Kidney capillary endothelial cell (primary cell): Measurements from ENCODE around the gene PGAP6.
"Not testable (repeated sequence)": the region's sequence is repeated elsewhere in the genome, so short reads cannot be mapped to it uniquely, and the experiment has no call there.

Experiments used
- DNase-seq: peaks from one replicate; pipeline ENCODE4 v3.0.0-alpha.2; 2018; ENCODE audit warnings: low spot score

PGAP6 gene

DNA sequence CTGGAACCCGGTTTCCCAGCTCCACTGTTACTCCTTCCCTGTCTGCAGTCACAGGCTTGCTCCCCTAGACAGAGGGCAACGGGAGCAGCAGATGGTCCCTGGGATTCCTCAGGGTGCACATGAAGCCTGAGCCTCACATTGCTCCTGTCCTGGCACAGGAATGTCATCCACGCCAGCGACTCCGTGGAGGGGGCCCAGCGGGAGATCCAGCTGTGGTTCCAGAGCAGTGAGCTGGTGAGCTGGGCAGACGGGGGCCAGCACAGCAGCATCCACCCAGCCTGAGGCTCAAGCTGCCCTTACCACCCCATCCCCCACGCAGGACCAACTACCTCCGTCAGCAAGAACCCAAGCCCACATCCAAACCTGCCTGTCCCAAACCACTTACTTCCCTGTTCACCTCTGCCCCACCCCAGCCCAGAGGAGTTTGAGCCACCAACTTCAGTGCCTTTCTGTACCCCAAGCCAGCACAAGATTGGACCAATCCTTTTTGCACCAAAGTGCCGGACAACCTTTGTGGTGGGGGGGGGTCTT, 18.3 kb upstream of the PGAP6 start:
- DNase-seq: no peak

DNA sequence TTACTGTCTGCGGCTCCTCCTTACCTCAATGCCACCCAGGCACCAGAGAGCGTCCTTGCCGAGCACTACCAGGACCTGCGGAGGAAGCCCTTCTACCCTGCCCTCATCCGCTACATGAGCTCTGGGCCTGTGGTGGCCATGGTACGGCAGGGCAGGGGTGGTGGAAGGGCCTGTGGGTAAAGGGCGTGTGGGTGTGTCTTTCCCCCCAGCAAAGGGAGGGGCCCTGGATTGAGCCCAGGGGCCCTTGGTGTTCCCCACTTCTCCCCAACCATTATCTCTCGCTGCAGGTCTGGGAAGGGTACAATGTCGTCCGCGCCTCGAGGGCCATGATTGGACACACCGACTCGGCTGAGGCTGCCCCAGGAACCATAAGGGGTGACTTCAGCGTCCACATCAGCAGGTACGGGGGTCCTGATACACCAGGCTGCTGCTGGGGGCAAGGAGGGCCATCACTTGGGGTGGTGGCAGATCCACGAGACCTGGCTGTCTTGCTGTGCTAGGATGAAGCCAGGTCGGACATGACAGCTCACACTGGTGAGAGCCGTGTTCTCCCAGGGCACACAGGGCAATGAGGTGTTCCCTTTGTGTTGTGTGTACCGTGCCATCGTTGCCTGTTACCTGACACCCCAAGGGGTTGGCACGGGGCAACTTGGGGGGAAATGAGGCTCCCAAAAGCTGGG, 17.7 kb upstream of the PGAP6 start:
- DNase-seq: no peak

- DNase-seq: no peak
Measured at GRCh38 chr16:398561-399339, 17.0 kb upstream of the PGAP6 start.

- DNase-seq: no peak
Measured at GRCh38 chr16:397736-398332, 16.1 kb upstream of the PGAP6 start.

- DNase-seq: no peak
Measured at GRCh38 chr16:397135-397661, 15.4 kb upstream of the PGAP6 start, which contains the start of gene NME4. Gene NME4, plus strand, starts transcription at chr16:397199. Its CDS starts 24 bp downstream, at chr16:397223.

- no peak for DNase-seq
Measured at GRCh38 chr16:396605-397004, 14.8 kb upstream of the PGAP6 start.

DNA sequence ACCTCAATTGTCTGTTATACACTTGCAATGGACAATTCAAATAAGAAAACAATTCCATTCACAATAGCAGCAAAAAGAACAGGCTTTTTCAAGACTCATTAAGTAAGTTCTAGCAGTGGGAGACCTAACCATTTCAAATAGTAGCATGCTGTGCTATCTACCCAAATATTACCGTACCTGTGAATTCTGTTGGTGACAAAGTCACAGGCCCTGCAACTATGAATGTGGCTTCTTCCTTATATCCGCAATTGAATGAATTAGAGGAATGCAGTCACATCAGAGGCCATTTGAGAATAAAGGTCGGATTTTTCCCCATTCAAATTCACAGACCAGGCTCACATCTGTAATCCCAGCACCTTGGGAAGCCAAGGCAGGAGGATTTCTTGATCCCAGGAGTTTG, 14.4 kb upstream of the PGAP6 start:
- no peak for DNase-seq

DNA sequence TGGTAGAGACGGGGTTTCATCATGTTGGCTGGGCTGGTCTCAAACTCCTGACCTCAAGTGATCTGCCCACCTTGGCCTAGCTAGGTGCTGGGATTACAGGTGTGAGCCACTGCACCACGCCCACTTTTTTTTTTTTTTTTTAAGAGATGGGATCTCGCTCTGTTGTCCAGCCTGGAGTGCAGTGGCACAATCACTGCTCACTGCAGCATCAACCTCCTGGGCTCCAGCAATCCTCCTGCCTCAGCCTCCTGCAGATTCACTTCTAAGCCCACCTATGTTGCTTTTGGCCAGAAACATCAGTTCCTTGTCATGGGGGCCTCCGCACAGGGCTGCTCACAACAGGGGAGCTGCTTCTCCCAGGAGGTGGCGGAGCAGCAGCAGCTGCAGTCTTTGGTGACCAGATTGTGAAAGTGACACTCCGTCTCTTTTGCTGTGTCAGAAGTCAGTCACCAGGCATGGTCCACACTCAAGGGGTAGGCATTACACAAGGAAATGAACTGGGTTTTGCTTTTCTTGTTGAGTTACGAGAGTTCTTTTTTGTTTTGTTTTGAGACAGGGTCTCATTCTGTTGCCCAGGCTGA, 10.8 kb upstream of the PGAP6 start:
- no peak for DNase-seq

DNA sequence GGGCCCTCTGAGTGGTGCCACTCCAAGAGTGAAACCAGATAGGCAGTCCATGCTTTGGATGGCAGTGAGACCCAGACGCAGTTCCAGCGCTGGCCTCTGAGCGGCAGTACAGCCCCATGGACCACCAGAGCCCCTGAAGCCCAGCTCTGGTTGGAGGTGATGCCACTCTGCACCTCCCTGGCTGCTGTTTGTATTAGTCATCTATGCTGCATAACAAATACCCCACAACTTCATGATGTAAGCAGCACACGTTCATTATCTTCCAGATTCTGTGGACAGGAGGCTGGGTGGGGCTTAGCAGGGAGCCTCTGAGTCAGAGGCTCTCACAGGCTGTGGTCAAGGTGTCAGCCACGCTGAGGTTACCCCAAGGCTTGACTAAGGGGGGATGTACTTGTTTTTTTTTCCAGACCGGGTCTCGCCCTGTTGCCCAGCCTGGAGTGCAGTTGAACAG, 10.1 kb upstream of the PGAP6 start:
- peak; percentile 70 for DNase-seq

GRCh38 chr16:389352-389751, 7.6 kb upstream of the PGAP6 start:
- DNase-seq: no peak

DNA sequence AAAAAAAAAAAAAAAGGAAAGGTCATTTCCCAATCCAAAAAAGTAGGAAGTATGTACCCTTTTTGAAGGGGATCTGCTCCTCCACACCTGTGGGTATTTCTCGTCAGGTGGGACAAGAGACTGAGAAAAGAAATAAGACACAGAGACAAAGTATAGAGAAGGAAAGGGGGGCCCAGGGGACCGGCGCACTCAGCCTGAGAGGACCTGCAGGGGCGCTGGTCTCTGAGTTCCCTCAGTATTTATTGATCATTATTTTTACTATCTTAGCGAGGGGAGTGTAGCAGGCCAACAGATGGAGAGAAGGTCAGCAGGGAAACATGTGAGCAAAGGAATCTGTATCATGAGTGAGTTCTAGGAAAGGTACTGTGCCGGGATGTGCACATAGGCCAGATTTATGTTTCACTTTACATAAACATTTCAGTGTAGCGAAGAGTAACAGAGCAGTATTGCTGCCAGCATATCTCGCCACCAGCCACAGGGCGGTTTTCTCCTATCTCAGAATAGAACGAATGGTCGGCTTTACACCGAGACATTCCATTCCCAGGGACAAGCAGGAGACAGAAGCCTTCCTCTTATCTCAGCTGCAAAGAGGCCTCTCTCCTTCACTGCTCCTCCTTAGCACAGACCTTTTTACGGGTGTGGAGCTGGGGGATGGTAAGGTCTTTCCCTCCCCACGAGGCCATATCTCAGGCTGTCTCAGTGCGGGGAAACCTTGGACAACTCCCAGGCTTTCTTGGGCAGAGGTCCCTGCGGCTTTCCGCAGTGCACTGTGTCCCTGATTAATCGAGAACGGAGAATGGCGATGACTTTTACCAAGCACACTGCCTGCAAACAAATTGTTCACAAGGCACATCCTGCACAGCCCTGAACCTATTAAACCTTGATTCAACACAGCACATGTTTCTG, 6.2 kb upstream of the PGAP6 start:
- not testable (repeated sequence) for DNase-seq

GRCh38 chr16:386641-387156, 4.9 kb upstream of the PGAP6 start:
- no peak for DNase-seq

DNA sequence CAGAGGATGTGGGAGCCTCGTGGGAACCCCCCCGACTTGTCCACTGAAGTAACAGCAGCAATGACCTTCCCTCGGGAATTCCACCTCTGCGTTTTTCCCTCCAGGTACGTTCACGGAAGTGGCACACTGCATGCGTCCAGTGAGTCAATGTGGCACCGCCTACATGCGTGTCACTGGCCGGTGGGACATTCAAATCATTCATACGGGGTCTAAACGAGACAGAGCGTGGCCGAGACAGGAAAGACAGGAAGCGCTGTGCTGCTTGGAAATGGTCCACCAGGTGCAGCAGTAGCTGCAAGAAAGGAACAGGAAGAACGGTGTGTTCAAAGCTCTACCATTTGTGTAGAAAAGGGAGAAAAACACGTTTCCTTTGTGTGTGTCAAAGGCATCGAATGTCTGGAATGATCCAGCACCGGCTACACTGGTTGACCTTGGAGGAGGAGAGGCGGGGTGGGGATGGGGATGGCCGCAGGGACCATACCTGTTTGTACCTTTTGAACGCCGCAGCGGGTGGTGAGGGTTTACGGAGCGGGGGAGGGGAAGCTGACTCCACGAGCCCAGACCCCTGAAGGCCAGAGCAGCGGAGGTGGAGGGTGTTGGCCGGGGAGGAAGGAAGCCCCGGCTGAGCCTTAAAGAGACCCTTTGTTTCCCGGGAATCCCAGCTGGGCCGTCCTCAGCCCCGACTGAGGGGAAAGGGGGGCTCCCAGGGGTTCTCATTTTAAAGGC, 1.7 kb upstream of the PGAP6 start:
- no peak for DNase-seq

DNA sequence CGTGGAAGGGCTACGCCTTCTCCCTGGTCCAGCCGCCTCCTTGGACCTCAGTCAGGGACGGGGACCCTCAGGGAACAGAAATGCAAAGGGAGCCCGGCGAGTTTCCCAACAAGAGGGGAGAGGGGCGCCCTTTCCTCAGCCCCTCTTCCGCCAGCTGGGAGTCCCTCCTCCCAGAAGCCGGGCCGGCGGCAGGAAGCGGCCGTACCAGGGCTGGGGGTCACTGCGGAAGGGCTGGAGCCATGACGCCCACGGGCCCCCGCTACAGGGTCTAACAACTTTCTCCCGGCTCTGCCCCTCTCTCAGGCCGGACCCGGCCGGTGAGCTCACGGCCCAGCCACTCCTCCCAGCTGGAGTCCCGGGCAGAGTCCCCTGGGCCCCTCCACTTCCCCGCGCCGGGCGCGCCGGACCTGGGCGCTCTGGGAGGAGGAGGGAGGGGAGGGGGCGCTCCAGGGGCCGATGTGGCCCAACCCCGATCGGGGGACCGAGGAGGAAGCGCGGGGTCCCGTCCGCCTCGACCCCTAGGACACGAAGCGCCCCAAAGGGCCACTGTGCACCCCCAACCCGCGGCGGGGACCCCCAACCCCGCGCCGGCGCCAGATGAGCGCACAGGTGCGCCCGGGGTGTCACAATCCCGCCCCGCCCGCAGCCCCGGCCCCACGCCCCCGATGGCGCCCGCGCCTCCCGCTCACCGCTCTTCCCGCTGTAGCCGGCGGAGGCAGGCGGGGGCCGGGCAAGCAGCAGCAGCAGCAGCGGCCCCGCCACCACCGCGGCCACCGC, 578 bp downstream of the PGAP6 start:
- no peak for DNase-seq

DNA sequence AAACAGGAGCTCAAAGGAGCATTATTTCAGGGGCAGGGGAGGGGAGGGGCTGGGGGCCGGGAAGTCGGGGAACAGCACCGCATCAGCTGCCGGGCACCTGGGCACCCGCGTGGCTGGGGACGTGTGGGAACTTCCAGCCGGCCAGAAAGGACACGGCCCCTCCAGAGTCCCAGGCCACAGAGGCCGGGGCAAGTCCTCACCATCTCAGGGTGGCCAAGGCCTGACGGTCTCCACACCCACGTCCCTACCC, 1.1 kb downstream of the PGAP6 start:
- DNase-seq: no peak

- no peak for DNase-seq
Measured at GRCh38 chr16:379961-380761, 1.6 kb downstream of the PGAP6 start.

DNA sequence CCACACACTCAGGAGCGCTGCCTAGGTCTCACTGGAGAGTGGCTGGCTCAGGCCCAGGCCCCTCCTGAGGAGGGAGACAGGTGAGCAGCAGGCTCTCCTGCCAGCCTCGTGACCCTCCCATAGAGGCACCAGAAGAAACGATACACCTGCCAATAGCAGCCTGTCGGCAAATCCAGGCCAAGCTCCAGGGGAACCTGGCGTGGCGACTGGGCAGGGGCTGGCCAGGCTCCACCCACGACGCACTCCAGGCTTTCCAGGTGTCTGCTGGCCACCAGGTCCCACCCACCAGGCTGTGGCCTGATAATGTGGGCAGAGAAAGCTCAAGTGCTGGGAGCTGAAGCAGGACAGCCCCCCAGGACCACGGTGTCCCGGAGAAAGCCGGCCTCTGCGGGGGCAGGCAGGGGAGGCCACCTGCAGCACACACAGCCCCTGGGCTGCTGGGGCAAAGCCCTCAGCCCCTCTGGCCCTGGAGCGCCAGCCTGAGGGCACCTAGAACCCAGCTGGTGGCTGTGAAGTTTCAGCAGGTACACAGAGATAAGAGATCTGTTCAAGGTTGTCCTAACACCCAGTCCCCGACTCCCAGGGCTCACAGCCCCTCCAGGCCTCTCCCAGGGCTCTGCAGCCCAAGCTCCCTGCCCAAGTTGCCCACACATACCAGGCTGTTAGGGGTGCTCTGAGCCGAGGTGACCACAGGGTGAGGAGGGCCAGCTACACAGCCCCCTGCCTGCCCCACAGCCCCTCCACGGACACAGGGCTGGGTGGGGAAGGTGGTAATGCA, 2.4 kb downstream of the PGAP6 start:
- no peak for DNase-seq

- DNase-seq: no peak
Measured at GRCh38 chr16:378821-379182, 3.0 kb downstream of the PGAP6 start.
